Skeletal muscle cell (primary cell): Measurements from ENCODE around the gene TERB1.

Experiments used
- DNase-seq: peaks from one replicate; pipeline ENCODE4 v3.0.0-alpha.2; 2010; ENCODE audit warnings: low read depth
- H3K4me3 ChIP-seq: 2 replicates; pipeline ENCODE4 v1.5.1; 2011; ENCODE audit warnings: low read depth, mild to moderate bottlenecking, control low read depth, low read length, moderate library complexity

TERB1 gene

DNA sequence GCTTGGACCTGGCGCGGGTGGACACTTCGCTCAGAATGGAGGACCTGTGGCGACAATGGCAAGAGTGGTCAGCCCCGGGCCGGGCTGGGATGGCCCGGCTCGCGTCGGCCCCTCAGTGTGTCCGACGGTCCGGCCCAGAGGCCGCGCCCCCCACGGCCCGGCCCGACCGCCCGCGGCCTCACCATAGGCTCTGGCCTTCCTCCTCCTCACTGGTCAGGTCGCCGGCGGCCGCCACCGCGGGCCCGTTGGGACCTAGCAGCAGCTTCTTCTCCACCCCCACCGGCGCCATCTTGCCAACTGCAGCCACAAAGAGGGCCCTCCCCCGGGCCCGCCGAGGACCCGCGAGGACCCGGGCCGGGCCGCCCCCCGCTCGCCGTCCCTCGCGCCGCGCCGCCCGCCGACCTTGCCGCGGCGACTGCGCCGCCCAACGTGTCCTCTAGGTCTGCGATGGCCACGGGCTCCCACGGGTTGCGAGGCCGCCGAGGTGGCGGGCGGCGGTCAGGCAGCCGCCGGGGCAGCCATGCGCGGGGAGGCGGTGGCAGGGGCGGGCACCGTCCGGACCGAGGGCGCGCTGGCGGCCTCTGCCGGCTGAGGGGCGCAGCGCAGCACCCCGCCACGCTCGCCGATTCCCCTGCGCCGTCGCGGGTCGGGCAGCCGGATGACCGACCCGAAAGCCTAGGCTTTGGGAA lies 49.9 kb downstream of the TERB1 start, which contains the start of gene DYNC1LI2:
DYNC1LI2 (minus strand) TSS at position 307 of the 689 bp plus-strand sequence; CDS start at position 289, 18 bp downstream.
- DNase-seq = no peak
- peak within 1 kb of the TSS; percentile 93 for H3K4me3 ChIP-seq

DNA sequence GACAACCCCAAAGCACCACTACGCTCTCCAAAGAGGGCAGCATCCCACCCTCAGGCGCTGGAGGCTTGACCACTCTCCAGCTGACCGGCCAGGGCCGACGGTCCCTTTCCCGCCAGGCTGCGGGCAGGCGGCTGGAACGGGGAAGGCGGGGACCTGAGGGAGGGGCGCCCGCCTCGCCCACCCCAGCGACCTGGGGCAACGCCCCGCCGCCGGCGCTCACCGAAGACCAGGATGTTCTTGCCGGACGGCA lies 50.4 kb downstream of the TERB1 start:
- peak overlapping the region; percentile 93 for H3K4me3 ChIP-seq
- no peak for DNase-seq

DNA sequence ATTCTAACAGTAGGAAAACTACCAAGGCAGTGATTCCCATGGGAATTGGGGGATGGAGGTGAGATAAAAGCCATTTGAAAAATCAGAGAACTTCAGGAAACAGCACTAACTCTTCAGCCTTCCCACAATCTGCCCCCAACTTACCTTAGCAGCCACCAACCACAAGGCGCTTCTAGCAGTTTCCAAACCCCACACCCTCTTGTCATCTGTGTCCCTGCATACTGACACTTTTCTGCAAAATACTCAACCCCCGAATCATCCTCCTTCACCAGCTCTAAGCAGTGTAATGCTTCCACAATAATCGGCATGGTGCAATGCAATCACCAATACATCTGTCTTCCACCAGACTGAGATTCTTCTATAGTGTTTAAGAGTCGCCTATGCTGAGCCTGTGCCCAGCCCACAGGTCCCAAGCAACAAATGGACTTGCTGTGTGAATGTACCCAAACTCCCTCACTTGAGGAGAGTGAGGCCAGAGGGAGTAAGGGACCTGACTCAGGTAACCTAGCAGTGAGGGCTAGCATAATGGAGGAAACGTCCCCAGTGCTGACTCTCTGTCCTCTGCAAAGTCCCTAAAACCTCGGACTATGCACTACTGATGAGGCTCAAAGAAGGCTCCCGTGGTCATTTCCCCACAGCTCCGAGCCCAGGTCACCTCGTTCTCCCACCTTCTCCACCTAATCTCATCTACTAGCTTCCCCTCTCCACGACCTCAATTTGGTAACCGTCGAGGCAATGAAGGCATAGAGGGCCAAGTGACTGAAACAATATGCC lies 50.9 kb downstream of the TERB1 start:
- peak overlapping the region; percentile 93 for H3K4me3 ChIP-seq
- no peak for DNase-seq

DNA sequence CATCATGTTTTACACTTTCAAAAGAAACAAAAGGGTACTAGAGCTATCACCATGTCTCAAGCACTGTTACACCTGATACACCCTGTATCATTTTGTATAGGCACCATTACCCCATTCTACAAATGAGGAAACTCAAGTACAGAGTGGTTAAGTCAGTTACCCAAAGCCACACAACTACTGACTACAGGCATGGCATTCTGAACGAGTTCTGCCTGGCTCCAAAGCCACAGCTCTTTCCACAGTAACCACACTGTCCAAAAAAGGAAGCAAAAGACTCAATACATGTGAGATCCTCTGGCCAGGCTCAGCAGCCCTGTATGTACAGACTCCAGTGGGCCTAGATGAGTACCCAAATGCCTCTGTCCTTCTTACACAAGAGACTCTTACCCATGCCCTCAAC lies 54.7 kb downstream of the TERB1 start:
- DNase-seq = no peak
- no peak overlapping the region for H3K4me3 ChIP-seq

DNA sequence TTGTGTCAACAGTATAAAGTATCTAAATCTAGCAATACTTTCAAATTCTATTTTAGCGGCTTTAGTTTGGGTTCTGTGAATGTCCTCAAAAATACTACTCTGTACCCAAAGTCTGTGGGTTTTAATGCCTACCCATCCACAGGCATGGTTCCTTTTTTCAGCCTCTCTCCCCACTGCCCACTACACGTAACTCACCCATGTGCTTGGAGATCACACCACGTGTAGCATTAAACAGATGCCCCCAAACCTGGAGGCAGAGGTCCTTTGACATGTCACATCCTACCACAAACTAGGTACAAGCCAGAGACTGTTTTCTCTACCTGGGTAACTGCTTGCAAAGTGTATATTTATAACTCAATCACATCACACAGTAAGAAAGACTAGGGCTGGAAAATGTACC lies 55.3 kb downstream of the TERB1 start:
- no peak overlapping the region for H3K4me3 ChIP-seq

DNA sequence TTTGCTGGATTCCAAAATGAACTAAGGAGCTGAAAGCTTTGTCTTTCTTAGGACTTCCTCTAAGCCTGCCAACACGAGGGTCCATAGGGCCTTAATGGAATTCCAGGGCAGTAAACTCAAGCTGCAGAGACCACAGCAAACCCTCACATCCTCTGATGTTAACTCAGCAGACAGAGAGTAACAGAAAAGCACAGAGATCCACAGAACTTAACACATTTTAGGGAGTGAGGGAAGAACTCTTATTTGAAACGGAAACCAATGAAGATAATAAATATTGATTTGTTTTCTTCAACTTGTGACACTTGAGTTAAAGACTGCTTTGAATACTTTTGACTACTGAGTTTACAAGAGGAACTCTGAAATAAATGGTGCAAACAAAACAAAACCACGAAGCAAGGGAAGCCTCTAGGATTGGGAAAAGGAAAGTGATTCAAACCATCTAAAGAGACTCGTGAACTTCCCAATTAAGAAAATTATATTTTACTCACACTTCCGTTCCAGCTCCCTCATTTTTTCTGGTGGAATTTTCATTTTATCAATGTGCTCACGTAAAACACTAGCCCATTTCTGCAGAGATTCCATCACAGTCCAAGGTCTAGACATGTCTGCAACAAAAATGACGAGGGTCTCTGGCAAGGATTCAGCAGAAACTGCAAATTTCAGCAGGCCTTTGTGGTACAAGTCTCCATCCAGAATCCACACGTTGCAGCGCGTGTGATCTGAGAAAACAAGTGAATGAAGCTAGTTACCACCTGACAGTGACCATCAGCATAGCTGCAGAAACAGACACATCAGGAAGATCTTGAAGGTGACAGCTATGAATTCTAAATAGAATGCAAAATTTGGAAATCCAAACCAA lies 59.2 kb downstream of the TERB1 start:
- DNase-seq = peak; percentile 64
- no peak overlapping the region for H3K4me3 ChIP-seq

More for the DNA sequence above, 55.3 kb downstream of the TERB1 start:
- DNase-seq = no peak

DNA sequence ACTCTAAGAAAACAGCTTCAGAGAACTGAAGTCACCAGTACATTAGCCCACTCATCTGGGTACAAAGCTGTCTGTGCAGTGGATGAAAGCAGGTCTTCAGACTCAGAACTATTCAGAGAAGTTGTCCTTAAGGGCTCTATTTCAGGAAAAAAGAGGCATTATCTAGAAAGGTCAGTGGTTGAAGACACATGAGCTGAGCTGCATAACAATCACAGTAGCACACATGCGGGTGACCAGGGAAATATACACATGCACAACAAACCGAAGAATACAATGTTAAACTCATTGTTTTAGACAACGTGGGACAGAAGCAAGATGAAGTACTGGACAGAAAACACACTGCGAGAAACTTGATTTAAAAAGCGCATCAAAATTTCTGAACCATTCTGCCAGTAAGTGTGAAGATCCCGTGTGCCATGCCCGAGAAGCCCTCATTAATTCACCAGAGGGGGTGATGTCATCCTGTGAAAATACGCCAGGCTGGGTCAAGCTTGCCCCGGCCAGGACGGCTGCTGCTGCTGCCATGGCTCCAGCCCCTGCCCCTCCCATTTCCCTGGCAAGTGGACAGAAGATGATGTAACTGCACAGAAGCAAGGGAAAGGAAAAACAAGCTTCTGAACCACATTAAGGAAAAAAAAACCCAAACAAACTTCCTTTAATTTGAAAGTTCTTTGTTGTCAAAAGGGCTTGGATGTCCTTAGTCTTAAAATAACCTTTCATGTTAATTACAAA lies 60.0 kb downstream of the TERB1 start:
- peak; percentile 80 for DNase-seq
- H3K4me3 ChIP-seq = no peak overlapping the region

DNA sequence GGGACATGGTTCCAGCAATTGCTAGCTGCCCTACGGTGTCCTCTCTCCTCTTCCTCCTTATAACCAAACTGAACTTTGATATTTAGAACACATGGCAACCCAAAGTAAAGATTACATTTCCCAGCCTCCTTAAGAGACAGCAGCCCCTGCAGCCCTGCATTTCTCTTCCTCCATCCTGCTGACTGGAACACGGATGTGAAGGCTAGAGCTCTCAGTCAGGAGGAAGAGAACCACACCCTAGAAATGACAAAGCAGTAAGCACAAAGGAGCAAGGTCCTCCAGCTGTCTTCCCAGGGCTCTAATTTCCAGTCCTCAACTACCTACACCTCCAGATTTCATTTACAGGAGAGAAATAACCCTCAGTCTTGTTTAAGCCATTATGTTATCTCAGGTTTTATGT lies 60.9 kb downstream of the TERB1 start:
- DNase-seq = no peak
- H3K4me3 ChIP-seq = no peak overlapping the region

DNA sequence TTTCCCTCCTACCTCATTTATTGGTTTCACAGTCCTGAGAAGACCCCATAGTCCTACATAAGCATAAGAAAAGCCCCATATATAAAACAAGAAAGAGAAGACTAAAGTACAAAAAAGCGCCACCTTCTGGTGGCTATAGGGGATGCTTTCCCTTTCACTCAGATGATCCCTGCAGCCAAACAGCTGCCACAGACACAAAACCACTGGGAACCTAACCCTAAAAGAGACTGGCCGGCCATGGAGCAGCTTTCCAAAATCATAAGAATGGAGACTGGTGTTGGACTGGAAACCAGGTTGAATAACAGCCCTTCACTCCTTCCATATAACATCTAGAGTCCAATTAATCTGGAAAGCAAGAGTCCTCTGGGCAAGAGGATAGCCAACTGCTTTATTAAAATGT lies 61.4 kb downstream of the TERB1 start:
- no peak for DNase-seq
- no peak overlapping the region for H3K4me3 ChIP-seq

DNA sequence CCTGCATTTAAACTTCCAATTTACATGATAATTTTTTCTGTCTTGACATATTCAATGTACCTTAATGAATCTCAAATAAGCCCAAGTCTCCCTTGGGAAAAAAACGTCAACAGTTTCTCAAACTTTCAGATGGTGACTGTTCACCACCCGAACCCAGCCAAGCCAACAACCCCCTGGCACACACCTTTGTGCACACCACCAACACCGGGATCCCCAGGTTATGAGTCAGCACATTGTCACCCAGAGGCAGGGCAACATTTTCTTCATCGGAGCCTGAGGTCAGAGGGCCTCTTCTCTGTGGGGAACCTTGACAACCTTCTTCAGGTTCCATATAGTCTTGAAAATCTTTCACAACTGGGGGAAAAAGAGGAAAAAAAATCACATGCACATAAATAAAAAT lies 65.5 kb downstream of the TERB1 start:
- no peak overlapping the region for H3K4me3 ChIP-seq
- no peak for DNase-seq

DNA sequence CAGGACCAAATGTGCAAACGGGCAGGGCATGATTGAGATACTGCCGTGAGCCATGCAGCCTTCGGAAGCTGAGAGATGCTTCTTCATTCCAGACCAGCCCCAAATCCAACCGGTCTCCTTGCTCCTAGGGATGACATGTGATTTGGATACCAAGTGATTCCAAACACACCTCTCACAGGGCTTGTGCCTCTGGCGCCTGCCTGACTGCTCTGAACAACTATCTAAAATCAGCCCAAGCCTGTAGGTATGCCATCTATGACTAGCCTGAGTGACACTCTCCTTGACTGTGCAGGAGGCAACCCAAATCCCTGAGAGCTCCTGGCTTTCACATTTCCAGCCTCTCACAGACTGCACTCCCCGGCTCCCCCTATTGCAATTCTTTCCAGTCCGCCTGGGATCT lies 70.3 kb downstream of the TERB1 start:
- no peak overlapping the region for H3K4me3 ChIP-seq
- no peak for DNase-seq

DNA sequence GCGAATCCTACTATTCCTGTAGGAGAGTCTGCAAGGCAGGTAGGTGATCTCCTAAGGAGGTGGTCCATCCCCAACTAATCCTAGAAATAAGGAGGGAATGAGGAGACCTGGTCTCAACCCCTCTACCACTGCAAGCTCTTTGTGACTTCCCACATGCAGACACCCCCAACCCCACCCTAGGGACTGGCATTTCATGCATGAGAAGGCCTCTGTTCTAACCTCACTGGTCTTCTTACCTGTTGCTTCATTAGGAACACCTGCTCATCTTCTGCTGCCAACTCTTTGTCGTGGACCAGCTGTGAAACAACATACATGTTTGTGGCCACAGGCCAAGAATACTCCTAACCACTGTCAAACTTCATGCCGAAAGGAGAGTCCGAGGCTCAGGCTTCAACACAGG lies 72.6 kb downstream of the TERB1 start:
- H3K4me3 ChIP-seq = no peak overlapping the region
- DNase-seq = no peak

DNA sequence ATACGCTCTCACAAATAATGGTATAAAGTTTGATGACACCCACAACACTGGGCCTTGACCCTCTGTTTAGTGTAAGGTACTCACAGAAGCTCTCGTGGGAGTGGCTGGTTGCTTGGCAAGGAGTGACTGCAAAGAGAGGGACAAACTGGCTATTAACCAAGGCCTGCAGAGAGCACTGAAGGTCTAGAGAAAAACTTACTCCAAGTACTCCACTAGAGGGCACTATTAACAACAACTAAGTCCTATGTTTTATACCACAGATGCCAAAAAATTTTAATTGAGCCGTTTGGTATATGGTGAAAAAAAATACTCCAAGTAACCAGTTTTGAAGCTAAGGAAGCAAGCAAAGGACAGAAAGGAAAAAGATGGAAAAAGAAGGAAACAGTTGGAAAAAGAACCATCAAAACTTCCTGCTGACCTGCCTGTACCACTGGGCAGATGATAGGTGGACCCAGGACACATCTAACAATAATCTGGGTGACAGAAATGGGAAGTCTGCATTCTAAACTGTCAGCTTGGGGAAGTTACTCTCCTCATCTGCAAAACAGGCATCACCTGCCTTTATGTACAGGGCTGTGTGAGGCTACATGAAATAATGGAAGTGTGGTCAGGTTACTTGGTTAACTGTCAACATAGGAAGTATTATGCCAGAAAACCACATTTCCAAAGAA lies 73.1 kb downstream of the TERB1 start:
- no peak overlapping the region for H3K4me3 ChIP-seq
- no peak for DNase-seq

DNA sequence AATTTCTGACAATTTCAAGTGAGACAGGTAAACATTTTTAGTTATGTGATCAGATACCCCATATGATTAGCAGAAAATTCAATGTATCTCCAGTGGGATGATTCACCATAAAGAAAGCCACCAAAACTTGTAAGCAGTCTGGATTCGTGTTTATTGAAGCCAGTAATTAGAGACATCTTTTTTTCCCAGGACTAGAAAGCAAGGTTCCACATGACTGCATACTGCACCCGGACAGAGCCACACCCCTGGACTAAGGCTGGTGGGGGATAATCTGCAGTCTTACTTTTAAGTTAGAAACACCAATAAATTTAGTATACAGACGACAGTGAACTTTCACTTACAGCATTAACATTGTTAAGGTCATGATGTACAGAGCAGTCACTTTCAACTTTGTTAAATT lies 80.6 kb downstream of the TERB1 start:
- H3K4me3 ChIP-seq = no peak overlapping the region
- no peak for DNase-seq

DNA sequence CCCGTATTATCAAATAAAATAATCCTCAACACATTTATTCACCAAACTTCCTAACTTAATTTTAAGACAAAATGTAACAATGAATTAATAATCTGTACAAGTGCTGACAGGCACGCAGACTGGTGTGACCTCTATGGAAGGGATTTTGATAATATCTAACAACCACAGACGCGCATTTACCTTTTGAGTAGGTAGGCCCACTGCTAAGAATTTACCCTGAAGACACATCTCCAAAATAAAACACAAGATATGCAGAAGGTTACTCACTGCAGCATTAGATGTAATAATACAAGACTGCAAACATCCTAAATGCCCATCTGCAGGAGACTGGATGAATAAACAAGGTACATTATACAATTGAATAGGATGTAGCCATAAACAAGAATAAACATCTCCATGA lies 82.1 kb downstream of the TERB1 start:
- DNase-seq = no peak
- H3K4me3 ChIP-seq = no peak overlapping the region

DNA sequence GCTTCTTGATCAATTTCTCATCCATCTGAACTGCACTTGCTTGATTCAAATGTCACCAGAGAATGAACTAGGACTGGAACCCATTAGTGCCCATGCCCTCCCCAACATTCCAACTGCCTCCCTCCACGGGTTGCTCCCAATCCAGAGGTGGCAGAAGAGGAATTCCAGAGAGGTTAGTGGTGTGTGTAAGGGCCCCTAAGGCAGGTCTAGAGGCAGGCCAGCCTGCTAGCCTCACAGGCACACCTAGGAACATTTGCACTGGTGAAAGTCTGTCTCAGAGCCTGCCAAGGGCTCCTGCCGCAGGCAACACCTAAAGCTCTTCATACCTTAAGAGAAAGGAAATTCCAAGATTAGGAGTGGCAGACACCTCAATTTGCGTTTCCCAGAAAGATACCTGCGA lies 83.6 kb downstream of the TERB1 start:
- no peak for DNase-seq
- no peak overlapping the region for H3K4me3 ChIP-seq

DNA sequence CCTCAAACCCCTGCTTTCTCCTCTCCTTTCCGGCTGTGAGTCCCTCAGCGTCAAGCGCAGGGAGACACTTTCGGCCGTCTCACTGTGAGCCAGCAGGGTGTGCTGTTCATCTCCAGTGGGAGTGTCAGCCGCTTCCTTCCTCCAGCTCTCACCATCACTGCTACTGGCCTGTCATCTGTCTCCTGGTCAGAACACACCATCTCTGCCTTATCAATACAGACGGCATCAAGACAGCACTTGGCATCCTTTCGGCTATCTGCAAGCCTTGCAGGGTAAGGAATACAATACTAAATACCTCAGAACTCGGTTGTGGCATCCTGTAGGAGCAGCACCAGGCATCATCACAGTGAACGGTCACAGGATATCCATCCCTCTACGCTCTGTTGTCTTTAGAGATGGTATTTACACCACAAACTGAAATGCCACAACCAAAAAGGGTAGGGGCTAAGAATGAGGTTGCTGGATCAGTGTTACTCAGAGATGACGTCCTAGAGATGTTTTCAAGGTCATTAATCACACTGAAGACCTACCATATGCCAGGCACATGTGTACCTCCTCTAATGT lies 84.2 kb downstream of the TERB1 start:
- no peak overlapping the region for H3K4me3 ChIP-seq
- peak; percentile 43 for DNase-seq

DNA sequence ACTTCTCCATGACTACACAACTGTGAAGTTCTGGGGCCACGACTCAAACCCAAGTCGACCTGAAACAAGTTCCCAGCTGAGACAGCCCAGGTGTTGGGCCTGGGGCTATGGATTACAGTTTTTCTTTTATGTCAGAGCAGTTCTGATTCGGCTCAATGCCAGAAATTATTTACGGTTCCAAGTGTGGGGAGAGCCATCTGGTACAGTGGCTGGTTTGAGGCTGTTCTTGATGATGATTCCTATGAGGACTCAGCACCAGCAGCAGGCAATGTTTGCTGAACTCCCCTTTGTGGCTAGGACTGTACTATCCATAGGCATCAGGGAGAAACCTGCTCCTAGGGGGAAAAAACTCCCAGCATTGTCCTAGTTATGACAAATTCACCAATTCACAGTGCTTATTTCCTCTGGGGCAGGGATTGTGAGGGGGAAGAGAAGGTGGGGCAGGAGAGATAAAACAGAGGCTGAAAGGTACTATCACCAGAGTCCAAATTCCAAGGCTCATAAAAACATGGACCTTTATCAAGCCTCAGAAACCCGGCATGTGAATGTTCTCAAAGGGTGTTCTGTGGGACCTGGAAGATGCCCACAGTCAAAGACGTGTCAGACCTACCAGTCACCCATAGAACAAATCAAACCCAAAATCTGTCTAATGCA lies 86.6 kb downstream of the TERB1 start:
- no peak overlapping the region for H3K4me3 ChIP-seq
- no peak for DNase-seq

DNA sequence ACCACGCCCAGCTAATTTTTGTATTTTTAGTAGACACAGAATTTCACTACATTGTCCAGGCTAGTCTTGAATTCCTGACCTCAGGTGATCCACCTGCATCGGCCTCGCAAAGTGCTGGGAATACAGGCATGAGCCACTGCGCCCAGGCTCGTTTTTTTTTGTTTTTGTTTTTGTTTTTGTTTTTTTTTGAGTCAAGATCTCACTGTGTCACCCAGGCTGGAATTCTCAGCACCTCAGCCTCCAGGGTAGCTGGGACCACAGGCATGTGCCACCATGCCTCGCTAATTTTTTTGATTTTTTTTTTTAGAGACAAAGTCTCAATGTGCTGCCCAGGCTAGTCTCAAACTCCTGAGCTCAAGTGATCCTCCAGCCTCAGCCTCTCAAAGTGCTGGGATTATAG lies 87.3 kb downstream of the TERB1 start:
- no peak for DNase-seq
- H3K4me3 ChIP-seq = no peak overlapping the region
